Caki2 (cell line): Measurements from ENCODE around the gene CDH4. TPM values are rescaled to one million over a fixed set of nuclear protein-coding genes. Genes with fewer than 3 reads are reported as not detected.
"Not testable (repeated sequence)": the region's sequence is repeated elsewhere in the genome, so short reads cannot be mapped to it uniquely, and the experiment has no call there.

Experiments used
- DNase-seq: peaks from one replicate; pipeline ENCODE4 v3.0.0-alpha.2; 2015; ENCODE audit warnings: low read depth
- in situ Hi-C: cut with HindIII; loops from 2 replicates; pipeline ENCODE4 v1.10.0; 2016; ENCODE audit warnings: low sequenced_read_pairs, low pct_unique_long_range_greater_than_20kb, mixed read lengths
- total RNA-seq: library from RNA; depleted of rRNA; stranded (reverse); fragments of >200 nt; shearing (Covaris generic); gene quantifications from 2 replicates; pipeline ENCODE4 v1.2.3, GENCODE V29; 2014; ENCODE audit warnings: low replicate concordance

CDH4 gene
- total RNA-seq, 1 experiment from 2014 or later, result 2.7 TPM

DNA sequence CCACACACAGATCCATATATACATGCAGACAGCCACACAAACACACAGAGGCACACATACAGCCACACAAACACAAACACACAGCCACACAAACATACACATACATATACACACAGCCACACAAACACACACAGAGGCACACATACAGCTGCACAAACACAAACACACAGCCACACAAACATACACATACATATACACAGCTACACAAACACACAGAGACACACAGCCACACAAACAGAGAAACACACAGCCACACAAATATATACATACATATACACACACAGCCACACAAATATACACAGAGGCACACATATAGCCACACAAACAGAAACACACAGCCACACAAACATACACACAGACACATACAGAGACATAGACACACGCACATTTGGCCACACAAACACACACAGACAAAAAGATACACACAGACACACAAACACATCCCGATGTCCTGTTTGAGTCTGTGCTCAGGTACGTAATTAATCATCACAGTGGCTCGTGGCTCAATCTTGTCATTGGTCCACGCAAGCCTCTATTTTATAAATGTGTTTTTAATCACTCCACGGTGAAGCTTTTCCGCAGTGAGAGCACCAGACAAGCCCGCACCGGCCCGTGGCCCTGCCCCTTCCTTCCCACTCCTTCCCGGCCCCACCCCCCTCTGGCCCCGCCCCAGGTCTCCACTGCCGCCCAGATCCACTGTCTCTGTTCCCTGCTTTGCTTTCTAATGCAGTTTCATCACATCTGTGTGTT, 135.3 kb downstream of the CDH4 start:
- peak; percentile 45 for DNase-seq
- in situ Hi-C loops, result no loop called here

DNA sequence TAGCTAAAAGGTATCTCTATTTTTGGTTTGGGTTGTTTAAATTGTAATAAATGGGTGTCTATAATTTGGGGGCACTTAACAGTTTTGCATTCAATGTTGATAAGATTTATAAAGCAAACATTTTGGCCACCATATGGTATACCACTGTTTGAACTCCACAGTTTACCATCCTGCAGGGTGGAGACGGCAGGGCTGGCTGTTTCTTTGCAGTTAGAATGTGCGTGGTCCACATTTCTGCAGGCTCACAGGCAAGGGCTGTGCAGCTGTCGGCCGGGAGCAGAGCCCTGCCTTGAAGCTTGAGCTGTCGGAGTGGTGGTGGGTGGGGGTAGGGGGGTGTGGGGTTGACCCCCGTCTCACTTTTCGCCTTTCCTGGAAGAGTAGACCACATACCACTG, 135.9 kb downstream of the CDH4 start:
- no peak for DNase-seq
- in situ Hi-C loops, result no loop called here

DNA sequence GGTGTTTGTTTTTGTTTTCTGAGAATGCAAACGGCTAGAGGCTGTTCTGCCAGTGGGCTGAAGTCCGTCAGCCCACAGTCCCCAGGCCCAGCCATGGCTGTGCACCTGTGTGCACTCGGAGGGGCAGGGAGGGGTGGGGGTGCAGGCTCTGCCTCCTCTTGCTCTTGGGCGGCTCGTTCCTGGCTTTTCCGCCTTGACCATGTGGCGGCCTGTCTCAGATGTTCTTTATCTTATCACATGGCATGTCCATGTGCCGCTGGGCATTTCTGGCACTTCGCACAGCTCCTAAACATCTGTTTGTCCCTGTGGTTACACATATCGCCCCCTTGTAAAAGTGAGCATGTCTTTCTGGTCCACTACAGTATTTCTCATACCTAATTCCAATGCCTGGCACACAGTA, 137.0 kb downstream of the CDH4 start:
- in situ Hi-C loops, result no loop called here
- DNase-seq, result no peak

- DNase-seq, result no peak
- in situ Hi-C loops, result no loop called here
Measured at GRCh38 chr20:61391185-61391584, 139.1 kb downstream of the CDH4 start.

DNA sequence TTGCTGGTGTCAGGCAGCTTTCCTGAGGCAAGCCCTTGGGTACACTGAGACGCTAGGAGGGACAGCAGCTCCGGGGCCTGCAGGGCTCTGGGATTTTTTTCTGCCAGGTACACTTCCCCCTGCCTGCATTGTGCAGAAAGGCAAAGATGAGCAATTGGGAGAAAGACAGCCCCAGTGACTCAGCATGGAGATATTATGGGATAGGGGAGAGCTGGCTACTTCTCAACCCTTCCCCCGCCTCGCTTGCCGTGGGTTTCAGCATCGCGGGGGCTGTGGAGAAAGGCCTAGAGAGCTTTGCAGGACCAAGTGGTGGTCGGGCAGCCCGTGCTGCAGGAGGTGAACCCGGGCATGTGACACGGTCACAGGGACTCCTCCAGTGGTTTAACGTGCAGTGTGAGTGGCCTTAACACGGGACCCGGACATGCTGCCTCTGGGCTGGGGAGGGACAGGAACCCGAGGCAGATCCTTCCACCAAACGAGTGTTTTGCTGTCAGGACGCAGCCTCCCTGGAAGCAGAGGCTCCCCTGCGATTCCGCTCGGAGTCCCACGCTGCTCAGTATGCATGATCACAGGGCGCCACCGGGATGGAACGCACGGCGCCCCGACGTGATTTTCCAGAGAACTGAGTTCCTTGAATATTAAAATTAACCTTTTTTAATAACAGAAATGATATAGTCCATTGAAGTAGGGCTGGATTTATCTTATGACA, 139.9 kb downstream of the CDH4 start:
- no peak for DNase-seq
- in situ Hi-C loops, result no loop called here

- in situ Hi-C loops, result no loop called here
- no peak for DNase-seq
Measured at GRCh38 chr20:61394088-61394799, 142.2 kb downstream of the CDH4 start.

DNA sequence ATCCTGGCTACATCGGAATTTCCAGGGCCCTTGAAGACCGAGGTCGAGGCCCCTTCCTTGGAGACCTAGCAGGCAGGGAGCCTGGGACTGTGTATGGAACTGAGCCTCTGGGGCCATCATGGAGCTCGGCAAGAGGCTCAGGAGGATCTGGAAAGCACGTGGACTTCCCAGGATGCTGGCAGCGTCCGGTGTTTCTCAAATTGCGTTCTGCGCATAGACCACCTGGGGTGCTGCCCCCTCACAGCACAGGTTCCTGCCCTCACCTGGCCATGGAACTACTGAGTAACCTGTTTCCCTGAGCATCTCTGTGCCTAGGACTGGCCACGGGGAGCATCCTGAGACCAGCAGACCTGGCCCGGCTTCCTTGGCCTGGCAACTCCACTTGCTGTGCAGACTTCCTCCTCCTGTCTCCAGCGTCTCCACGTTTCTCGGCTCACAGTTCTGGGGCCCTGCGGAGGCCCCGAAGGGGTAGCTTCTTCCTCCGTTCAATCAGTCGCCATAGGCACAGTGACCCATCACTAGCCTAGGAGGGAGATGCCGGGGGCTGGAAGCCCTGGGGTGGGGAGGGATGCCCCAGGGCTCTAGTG, 144.3 kb downstream of the CDH4 start:
- no peak for DNase-seq
- in situ Hi-C loops, result no loop called here

- in situ Hi-C loops, result no loop called here
- DNase-seq, result no peak
Measured at GRCh38 chr20:61397146-61397545, 145.1 kb downstream of the CDH4 start.

DNA sequence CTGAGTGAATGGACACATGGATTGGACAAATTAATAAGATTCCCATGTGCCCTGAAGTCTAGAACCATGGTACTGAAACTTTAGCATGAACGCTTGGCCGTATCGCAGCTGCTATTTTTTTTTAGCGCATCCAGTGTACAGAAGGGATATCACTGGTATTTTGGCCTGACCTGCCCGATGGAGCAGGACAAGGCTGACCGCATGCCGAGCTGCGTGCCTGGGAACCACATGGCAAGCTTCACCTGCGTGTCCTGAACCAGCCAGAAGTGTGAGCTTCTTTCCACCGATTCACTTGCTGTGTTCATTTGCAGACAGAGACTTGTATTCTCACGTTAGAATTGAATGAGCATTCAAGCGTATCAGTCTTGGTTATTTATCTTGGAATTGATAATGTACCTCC, 145.7 kb downstream of the CDH4 start:
- in situ Hi-C loops, result no loop called here

DNA sequence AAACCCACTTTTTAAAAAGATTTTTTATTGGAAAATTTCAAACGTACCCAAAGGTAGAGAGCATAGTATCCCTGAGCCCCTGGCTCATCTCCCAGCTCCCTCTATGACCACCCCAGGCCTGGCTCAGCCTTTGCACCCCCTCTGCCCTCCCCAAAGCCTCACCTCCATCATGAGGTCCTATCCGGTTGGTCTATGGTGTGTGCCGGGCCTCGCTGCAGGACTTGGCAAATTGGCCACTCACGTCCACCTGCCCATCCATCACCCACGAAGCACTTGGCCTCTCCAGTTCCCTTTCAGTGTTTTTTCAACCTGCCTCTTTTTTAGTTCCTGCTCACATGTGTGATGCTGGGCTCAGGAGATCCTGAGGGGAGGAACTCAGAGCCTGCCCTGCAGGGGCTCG, 147.4 kb downstream of the CDH4 start:
- DNase-seq, result no peak
- in situ Hi-C loops, result no loop called here

More for the DNA sequence above, 145.7 kb downstream of the CDH4 start:
- DNase-seq, result no peak

- in situ Hi-C loops, result no loop called here
- DNase-seq, result no peak
Measured at GRCh38 chr20:61400499-61400898, 148.4 kb downstream of the CDH4 start.

- in situ Hi-C loops, result no loop called here
- no peak for DNase-seq
Measured at GRCh38 chr20:61404303-61404702, 152.2 kb downstream of the CDH4 start.

GRCh38 chr20:61405007-61405406, 152.9 kb downstream of the CDH4 start:
- DNase-seq, result no peak
- in situ Hi-C loops, result no loop called here

DNA sequence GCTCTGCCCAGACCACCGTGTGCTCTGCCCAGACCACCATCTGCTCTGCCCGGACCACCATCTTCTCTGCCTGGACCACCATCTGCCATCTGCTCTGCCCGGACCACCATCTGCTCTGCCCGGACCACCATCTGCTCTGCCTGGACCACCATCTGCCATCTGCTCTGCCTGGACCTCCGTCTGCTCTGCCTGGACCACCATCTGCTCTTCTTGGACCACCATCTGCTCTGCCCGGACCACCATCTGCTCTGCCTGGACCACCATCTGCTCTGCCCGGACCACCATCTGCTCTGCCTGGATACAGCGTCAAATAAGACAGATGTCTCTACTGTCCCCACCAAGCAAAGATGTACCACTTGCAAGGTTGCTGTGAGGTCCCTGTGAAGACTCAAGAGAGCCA, 154.7 kb downstream of the CDH4 start:
- DNase-seq, in situ Hi-C loops: not testable (repeated sequence)

DNA sequence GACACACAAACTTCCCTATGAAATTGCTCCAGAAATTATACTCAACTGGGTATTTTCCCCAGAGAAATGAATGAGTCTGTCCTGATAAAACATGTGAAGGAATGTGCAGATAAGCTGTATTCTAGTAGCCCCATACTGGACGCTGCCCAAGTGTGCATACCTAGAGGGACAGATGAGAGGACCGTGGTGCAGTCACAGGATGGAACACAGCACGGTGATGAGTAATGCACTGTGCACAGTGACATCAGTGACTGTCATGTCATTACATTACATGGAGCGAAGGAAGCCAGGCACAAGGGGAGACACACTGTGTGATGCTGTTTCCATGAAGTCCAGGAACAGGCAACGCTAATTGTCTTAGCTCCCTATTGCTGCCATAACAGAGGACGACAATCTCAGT, 155.5 kb downstream of the CDH4 start:
- no peak for DNase-seq
- in situ Hi-C loops, result no loop called here

GRCh38 chr20:61408951-61409740, 157.1 kb downstream of the CDH4 start:
- DNase-seq, result no peak
- in situ Hi-C loops, result no loop called here

DNA sequence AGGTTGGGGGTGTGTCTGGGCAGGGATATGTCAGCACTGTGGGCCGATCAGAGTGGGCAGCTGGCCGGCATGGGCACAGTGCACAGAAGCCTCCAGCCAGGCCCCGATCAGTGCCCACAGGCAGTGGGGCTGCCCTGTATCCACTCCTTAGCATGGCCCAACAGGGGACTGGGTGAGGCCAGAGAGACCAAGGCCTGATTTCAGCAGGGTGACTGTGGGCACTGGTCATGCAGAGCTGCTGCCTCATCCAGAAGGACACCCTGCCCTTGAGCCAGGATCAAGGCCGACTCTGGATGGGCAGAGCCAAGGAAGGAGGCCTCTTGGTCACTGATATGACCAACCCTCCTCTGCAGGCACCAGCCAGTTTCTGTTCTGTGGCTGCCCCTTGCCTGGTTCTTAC, 159.7 kb downstream of the CDH4 start:
- in situ Hi-C loops, result no loop called here
- DNase-seq, result no peak

DNA sequence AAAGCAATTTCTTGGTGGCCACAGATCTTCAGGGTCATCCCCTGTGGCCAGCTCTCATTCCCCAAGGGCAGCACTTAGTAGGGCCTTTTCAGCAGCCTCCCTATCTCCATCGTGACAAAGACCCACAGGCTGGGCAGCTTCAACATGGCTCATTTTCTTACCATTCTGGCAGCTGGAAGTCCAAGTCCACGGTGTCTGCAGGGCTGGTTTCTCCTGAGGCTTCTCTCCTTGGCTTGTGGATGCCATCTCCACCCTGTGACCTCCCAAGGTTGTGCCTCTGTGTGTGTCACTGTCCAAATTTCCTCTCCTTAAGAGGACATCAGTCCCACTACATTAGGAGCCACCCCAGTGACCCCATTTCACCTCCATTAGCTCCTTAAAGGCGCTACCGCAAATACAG, 161.7 kb downstream of the CDH4 start:
- in situ Hi-C loops, result no loop called here
- DNase-seq, result no peak
